ENCODE measurements around the gene PHPT1.
"Not testable (repeated sequence)": the region's sequence is repeated elsewhere in the genome, so short reads cannot be mapped to it uniquely, and the experiment has no call there.

GRCh38 chr9:136843801-136844740, 5.1 kb upstream of the PHPT1 start:
- TF ChIP-seq, protein P1, sequence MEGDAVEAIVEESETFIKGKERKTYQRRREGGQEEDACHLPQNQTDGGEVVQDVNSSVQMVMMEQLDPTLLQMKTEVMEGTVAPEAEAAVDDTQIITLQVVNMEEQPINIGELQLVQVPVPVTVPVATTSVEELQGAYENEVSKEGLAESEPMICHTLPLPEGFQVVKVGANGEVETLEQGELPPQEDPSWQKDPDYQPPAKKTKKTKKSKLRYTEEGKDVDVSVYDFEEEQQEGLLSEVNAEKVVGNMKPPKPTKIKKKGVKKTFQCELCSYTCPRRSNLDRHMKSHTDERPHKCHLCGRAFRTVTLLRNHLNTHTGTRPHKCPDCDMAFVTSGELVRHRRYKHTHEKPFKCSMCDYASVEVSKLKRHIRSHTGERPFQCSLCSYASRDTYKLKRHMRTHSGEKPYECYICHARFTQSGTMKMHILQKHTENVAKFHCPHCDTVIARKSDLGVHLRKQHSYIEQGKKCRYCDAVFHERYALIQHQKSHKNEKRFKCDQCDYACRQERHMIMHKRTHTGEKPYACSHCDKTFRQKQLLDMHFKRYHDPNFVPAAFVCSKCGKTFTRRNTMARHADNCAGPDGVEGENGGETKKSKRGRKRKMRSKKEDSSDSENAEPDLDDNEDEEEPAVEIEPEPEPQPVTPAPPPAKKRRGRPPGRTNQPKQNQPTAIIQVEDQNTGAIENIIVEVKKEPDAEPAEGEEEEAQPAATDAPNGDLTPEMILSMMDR (IDR thresholded peaks at IDR 0.05): peak; percentile 63 to 78 (median 71)
- TF ChIP-seq POLR2A (IDR thresholded peaks at IDR 0.05; ENCODE audit: low read depth); EP300 (IDR thresholded peaks at IDR 0.05); POLR2AphosphoS5 (IDR thresholded peaks at IDR 0.05): not testable (repeated sequence)
